GM12878 (cell line): Measurements from ENCODE around the gene OR13C8.

Experiments used
- TF ChIP-seq, protein P1 (sequence below), 3 experiments: IDR thresholded peaks in 2 of 3; conservative IDR thresholded peaks in 1 of 3; 2 replicates each; pipeline ENCODE4 v1.5.1; 2011; ENCODE audit warnings: low read depth in 3 of 3, low read length in 3 of 3, mild to moderate bottlenecking in 3 of 3, control low read depth in 2 of 3, moderate library complexity in 2 of 3, inconsistent platforms in 1 of 3, mixed read lengths in 1 of 3; ENCODE audit not compliant: control insufficient read depth in 2 of 3, insufficient read depth in 1 of 3; ENCODE audit errors: extremely low read depth in 1 of 3
- TF ChIP-seq, protein P2 (sequence below): IDR thresholded peaks from 2 replicates; pipeline ENCODE4 v1.6.1; 2012; ENCODE audit warnings: mild to moderate bottlenecking, low read depth, low read length

DNA sequence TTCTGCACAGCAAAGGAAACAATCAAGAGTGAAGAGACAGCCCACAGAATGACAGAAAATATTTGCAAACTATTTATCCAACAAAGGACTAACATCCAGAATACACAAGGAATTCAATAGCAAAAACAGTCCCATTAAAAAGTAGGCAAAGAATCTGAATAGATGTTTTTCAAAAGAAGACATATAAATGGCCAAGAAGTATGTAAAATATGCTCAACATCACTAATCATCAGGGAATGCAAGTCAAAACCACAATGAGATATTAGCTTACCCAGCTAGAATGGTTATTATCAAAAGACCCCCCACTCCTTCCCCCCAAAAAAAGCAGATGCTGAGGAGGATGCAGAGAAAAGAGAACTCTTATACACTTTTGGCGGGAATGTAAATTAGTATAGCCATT lies 13.4 kb upstream of the OR13C8 start:
- TF ChIP-seq, protein P1, sequence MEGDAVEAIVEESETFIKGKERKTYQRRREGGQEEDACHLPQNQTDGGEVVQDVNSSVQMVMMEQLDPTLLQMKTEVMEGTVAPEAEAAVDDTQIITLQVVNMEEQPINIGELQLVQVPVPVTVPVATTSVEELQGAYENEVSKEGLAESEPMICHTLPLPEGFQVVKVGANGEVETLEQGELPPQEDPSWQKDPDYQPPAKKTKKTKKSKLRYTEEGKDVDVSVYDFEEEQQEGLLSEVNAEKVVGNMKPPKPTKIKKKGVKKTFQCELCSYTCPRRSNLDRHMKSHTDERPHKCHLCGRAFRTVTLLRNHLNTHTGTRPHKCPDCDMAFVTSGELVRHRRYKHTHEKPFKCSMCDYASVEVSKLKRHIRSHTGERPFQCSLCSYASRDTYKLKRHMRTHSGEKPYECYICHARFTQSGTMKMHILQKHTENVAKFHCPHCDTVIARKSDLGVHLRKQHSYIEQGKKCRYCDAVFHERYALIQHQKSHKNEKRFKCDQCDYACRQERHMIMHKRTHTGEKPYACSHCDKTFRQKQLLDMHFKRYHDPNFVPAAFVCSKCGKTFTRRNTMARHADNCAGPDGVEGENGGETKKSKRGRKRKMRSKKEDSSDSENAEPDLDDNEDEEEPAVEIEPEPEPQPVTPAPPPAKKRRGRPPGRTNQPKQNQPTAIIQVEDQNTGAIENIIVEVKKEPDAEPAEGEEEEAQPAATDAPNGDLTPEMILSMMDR (IDR thresholded peaks at IDR 0.05 in 2 of 3, conservative IDR thresholded peaks at IDR 0.05 in 1 of 3; ENCODE audit: control insufficient read depth in 2 of 3, extremely low read depth in 1 of 3, insufficient read depth in 1 of 3, low read depth in 3 of 3, low read length in 3 of 3): no peak
- TF ChIP-seq, protein P2, sequence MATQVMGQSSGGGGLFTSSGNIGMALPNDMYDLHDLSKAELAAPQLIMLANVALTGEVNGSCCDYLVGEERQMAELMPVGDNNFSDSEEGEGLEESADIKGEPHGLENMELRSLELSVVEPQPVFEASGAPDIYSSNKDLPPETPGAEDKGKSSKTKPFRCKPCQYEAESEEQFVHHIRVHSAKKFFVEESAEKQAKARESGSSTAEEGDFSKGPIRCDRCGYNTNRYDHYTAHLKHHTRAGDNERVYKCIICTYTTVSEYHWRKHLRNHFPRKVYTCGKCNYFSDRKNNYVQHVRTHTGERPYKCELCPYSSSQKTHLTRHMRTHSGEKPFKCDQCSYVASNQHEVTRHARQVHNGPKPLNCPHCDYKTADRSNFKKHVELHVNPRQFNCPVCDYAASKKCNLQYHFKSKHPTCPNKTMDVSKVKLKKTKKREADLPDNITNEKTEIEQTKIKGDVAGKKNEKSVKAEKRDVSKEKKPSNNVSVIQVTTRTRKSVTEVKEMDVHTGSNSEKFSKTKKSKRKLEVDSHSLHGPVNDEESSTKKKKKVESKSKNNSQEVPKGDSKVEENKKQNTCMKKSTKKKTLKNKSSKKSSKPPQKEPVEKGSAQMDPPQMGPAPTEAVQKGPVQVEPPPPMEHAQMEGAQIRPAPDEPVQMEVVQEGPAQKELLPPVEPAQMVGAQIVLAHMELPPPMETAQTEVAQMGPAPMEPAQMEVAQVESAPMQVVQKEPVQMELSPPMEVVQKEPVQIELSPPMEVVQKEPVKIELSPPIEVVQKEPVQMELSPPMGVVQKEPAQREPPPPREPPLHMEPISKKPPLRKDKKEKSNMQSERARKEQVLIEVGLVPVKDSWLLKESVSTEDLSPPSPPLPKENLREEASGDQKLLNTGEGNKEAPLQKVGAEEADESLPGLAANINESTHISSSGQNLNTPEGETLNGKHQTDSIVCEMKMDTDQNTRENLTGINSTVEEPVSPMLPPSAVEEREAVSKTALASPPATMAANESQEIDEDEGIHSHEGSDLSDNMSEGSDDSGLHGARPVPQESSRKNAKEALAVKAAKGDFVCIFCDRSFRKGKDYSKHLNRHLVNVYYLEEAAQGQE: no peak
